ENCODE data around the gene FGGY.

DNA sequence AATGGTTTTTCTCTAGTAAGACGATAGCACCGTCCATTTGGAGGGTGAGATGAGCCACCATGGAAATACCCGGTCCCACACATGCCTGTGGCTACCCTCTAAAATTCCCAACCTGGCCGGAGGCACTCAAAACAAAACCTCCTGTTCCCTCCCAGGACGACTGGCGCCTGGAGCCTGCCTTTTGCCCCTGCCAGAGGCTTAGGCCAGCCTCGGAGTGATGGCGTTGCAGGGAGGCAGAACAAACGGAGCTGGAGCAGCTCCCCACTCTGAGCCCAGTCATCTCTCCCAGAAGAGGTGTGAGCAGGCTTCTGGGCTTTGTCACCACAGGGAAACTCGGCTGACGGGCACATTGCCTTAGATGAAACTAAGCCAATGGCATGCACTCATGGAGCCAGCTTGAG lies 304.1 kb downstream of the FGGY start:
- TF ChIP-seq, protein P1, sequence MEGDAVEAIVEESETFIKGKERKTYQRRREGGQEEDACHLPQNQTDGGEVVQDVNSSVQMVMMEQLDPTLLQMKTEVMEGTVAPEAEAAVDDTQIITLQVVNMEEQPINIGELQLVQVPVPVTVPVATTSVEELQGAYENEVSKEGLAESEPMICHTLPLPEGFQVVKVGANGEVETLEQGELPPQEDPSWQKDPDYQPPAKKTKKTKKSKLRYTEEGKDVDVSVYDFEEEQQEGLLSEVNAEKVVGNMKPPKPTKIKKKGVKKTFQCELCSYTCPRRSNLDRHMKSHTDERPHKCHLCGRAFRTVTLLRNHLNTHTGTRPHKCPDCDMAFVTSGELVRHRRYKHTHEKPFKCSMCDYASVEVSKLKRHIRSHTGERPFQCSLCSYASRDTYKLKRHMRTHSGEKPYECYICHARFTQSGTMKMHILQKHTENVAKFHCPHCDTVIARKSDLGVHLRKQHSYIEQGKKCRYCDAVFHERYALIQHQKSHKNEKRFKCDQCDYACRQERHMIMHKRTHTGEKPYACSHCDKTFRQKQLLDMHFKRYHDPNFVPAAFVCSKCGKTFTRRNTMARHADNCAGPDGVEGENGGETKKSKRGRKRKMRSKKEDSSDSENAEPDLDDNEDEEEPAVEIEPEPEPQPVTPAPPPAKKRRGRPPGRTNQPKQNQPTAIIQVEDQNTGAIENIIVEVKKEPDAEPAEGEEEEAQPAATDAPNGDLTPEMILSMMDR (IDR thresholded peaks at IDR 0.05), result no peak
- TF ChIP-seq EZH2 (IDR thresholded peaks at IDR 0.05) (no peak), EZH2phosphoT487 (IDR thresholded peaks at IDR 0.05) (no peak)

Measured in neural progenitor cell (in vitro differentiated cells).